OCI-M2 (cell line): Measurements from ENCODE around the gene GMFB.

Experiments
- DNase-seq: peaks from one replicate; lab custom pipeline; 2025; ENCODE audit not compliant: unreplicated experiment; lab: John Stamatoyannopoulos, UW

Gene GMFB

DNA sequence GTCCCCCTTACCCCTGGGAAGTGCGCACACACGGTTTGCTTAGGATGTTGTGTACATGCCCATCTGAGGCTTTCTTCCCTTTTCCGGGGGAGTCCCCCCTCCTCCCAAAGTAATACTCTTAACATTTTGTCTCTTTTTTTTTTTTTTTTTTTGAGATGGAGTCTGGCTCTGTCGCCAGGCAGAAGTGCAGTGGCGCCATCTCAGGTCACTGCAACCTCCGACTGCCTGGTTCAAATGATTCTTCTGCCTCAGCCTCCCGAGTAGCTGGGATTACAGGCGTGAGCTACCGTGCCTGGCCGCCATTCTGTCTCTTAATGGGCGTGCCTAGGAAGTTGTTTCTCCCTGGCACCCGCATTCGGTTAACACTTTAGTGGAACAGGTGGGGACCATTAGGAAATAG is 4.5 kb upstream of the GMFB start:
- DNase-seq: no peak

DNA sequence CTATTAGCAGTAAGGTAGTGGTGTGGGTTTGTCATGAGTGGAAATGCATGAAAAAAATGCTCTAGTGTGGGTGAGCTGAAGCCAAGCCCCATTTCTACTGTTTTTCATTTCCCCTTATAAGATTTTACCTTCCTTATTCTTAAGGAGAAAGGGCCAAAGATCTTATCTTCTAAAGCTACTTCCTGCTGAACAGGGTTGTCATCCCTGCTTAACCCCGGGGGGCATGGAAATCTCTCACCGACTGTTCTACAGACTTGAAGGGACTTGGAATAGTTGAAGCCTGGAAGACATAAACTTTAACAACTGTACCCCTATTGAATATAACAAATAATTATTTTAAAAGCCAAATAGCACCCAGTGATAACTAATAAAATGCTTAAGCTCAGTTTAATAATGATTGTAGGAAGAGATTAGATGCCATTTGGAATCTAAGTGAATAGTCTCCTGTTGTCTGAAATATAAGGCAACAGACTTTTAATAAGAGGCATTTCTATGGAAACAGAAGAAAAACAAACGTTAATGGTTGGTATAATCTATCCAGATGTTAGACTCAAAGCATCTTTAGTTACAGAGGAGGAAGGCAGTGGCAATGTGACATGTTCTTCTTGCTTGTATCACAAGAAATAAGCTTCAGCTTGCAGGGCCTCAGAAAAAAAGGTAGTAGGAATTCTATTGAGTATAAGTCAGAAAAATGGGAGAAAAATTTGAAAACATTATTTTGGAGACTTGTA is 1.8 kb upstream of the GMFB start:
- no peak for DNase-seq

DNA sequence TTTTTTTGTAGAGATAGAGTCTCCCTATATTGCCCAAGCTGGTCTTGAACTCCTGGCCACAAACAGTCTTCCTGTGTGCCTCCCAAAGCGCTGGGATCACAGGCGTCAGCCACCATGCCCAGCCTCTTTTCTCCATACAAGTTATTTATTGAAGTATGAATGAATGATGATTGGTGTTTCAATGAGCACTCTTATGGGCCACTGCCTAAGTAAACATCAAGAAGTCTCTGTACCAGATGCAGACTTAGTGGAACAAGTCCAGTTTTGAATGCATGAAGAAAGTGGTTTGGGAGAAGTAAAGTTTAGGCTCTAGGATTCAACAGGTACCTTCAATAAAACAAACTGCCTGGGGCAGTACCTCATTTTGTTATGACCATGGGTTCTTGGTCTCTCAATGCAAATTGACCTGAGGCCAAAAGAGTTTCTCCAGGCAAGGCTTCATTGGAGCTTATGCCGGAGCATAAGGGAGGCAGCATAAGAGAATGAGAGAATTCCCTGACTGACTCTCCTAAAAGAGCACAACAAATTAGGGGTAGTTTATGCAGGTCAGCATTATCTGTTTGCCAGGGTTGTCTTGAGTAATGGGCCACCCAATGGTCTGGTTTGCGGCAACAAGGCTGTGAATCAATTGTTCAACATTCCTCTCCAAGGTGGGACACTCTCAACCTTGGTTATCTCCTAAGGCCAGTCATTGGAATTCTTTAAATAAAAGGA is 1.1 kb upstream of the GMFB start:
- DNase-seq: no peak

DNA sequence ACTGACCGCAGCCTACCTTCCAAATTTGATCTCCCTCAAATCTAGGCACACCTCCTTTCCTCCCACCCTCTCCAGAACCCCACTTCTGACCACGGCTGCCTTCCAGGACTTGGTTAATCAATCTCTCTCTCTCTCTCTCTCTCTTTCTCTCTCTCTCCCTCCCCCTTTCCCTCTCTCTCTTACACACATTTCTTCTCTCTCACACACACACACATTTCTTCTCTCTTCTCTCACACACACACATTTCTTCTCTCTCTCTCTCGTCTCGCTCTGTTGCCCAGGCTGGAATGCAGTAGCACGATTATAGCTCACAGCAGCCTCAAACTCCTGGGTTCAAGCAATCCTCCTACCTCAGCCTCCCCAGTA is 521 bp upstream of the GMFB start:
- no peak for DNase-seq

GRCh38 chr14:54488318-54488645 is 498 bp downstream of the GMFB start:
- DNase-seq: no peak

DNA sequence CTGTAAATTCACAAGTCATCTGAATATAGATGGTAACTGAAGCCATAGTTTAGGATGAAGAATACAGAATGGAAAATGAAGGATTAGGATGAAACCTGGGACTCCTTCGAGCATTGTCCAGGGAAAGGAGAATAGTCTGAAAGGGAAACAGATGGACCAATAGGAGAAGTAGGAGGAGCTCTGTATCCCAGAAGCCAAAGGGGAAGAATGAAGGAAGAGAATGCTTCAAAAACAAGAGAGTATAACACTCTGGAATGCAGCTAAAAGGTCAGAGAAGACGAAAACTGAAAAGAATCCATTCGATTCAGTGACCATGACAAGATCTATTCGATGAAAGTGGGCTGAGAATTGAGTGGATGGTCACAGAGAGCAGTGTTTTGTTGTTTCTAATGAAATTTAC is 1.0 kb downstream of the GMFB start:
- no peak for DNase-seq

DNA sequence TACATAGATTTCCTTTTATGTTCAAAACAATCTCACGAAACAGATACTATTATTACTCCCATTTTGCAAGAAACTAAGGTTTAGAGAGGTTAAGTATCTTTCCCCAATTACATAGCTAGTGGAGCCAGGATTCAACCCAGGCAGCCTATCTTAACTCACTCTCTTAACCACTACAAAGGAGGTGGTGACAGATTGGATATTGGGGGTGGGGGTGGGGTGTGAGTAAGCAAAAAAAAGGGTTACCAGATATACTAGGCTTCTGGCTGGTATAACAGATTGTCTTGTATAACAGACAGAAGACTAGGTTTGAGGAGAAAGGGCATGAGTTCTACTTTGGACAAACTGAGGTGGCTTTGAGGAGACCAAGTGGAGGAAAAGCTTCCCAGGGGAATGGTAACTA is 2.1 kb downstream of the GMFB start:
- no peak for DNase-seq

GRCh38 chr14:54483846-54484245 is 4.9 kb downstream of the GMFB start:
- DNase-seq: no peak

DNA sequence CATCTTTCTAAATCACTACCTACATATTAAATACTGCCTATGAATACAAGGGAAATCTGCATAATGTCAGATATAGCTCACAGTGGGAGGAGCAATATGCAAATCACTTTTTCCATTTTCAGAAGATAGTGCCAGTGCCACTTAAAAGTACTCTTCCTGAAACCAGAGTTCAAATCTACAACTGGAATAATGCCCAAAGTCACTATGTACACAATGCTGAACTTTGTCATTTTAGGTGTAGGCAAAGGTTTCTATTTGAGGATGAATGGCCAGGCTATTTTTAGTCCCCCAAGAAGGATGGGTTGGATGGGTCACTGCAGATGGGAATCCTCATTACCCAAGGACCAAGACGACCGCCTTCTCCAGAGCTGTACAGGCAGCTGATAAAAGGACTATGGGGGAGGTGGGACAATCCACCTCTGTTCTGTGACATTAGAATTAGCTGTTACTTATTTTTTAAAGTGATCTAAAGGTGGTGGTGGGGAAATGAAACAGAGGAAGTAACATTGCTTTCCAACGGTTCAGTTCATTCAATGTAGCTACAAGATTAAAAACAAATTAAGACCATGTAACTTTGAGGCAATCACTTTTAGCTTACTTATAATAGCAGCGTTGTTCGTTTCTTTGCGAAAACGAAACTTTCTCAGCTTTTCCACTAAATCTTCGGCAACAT is 5.6 kb downstream of the GMFB start:
- no peak for DNase-seq

DNA sequence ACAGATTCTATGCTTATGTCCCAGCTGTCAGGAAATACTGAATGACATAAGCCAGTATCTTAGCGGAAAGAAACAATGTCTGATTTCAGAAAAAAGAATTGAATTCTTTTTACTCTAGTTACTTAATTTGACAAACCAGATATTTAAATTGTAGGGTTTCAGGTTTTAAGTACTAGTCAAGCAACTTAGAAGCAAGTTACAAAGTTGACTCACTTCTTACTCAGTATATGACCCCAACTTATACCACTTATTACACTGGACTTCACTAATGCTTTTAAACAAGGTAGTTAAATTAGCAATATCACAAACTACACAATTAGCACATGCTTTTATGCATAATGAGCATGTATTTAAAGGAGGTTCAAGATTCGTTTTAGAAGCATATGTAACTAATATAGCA is 7.1 kb downstream of the GMFB start:
- no peak for DNase-seq

DNA sequence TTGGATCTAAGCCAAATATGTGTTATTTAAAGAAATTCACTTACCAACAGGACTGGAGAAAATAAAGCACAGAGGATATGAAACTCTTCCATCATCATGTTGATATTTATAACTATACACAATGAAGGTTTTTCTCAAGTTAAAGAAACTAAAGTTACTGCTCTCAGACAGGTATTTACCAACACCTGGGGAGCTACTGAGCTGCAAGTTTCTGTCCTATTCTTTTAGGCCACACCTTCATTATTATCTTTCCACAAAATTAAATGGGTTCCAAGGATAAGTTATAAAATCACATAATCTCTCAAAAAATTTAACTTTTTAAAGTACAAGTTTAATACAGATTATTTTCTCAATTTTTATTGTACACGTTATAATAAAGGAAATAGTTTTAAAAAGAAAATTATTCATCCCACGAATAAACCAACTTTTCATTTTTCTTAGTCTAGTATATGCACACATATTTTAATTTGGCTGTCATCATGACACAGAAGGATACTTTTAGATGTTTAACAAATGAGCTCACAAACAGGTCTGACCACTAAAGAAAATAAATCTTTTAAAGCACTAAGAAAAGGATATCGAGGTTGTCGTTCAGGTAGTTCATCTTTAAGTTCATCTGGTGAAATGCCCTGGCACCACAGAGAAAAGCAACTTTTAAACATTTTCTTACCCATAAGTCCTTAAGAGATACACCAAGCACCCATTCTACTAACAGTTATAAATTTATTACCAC is 7.8 kb downstream of the GMFB start:
- DNase-seq: no peak

DNA sequence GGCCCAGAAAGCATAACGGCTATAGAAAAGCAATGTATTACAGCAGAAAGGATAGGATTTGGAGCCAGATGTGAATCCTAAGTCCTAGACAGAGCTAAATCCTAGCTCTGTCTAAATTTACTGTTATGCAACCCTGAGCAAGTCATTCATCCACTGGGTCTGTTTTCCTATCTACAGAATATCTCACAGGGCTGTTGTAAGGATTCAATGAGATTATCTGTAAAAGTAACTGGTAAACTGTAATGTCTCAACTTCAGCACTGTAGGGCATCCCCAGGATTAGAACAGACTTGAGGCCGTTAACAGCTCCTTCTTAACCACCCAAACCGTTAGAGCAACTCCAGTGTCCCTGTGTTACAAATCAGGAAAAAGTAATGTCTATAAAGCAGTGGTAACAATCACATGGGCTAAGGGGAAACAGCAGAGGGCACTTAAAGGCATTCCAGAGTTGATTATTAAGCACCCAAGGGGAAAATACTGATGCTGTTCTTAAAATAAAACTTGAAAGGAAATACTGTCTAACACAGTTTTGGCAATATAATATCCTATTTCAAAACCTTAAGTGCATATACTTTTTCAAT is 10.1 kb downstream of the GMFB start:
- DNase-seq: no peak

- no peak for DNase-seq
Observed at GRCh38 chr14:54475911-54476310, 12.9 kb downstream of the GMFB start.

GRCh38 chr14:54475187-54475899 is 13.4 kb downstream of the GMFB start:
- DNase-seq: no peak

GRCh38 chr14:54474232-54474793 is 14.5 kb downstream of the GMFB start:
- no peak for DNase-seq

GRCh38 chr14:54472315-54472714 is 16.5 kb downstream of the GMFB start:
- DNase-seq: no peak

DNA sequence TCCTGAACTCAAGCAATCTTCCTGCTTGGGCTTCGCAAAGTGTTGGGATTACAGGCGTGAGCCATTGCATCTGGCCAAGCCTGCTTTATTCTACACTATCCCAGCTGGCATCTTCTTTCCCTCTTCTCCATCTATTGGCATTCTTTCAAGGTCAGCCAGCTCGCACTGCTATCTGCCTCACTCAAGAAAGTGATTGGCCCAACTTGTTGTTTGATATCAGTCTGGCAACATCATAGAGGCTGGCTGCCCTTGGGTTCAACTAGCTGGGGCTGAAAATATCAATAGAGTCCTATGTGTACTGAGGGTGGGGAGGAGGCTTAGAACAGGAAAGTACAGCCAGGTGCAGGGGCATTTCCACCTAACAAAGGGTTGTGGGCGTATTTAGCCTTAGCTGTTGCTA is 17.1 kb downstream of the GMFB start:
- DNase-seq: no peak

DNA sequence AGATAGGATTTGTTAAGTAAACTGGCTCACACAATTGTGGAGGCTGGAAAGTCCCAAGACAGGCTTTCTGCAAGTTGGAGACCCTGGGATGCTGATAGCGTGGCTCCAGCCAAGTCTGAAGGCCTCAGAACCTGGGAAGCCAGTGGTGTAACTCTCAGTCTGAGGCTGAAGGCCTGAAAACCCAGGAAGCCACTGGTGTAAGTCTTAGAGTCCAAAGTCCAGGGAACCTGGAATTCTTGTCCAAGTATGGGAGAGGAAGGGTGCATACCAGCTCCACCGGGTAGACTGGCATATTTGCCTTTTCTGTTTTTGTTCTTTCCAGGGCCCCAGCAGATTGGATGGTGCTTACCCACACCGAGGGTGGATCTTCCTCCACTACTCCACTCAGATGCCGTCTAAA is 18.1 kb downstream of the GMFB start:
- DNase-seq: no peak

DNA sequence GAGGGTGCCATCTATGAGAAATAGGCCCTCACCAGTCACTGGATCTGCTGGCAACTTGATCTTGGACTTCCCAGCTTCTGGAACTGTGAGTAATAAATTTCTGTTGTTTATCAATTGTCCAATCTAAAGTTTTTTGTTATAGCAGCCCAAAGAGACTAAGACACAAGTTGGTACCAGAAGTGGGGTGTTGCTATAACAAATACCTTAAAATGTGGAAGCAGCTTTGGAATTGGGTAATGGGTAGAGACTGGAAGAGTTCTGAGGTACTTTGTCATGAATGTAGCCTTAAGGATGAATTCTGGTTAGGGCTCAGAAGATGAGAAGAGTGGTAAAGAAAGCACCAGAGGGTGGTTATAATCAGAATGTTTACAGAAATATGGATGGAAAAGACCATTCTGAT is 21.5 kb downstream of the GMFB start:
- DNase-seq: no peak

DNA sequence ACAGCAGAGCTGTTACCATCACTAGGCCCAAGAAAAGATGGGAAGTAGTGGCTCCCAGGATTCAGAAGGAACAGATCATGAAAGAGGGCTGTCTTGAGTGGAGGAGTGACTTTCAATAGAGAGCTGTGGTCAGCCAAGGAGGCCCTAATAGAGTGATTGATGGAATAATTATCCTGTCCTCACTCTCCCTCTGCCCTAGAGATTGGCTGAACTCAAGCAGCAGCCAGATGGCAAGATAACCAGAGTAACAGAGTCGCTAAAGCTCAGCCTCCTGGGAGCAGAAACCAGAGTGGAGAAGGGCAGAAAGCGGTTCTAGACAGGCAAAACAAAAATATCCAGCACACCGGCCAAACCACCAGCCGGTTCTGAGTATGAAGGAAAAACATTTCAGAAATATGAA is 23.1 kb downstream of the GMFB start:
- DNase-seq: no peak

GRCh38 chr14:54462048-54462447 is 26.7 kb downstream of the GMFB start:
- DNase-seq: no peak
